HG02885 (cell line): Measurements from ENCODE around the gene CFDP1.
"Not testable (repeated sequence)": the region's sequence is repeated elsewhere in the genome, so short reads cannot be mapped to it uniquely, and the experiment has no call there.

ENCODE experiments used
- ATAC-seq: cut with Tn5 transposase; IDR thresholded peaks from one replicate; pipeline ENCODE4 v1.9.1; 2021; ENCODE audit warnings: mild to moderate bottlenecking; ENCODE audit not compliant: unreplicated experiment, poor library complexity

The CFDP1 gene

GRCh38 chr16:75459691-75460090, 26.4 kb upstream of the CFDP1 start:
- no peak for ATAC-seq

- no peak for ATAC-seq
Observed at GRCh38 chr16:75458439-75458838, 25.1 kb upstream of the CFDP1 start.

- ATAC-seq, result no peak
Observed at GRCh38 chr16:75458029-75458428, 24.7 kb upstream of the CFDP1 start.

GRCh38 chr16:75457485-75458021, 24.2 kb upstream of the CFDP1 start:
- no peak for ATAC-seq

GRCh38 chr16:75456971-75457370, 23.7 kb upstream of the CFDP1 start:
- ATAC-seq, result no peak

- not testable (repeated sequence) for ATAC-seq
Observed at GRCh38 chr16:75456486-75456885, 23.2 kb upstream of the CFDP1 start.

GRCh38 chr16:75455677-75456076, 22.4 kb upstream of the CFDP1 start:
- no peak for ATAC-seq

- ATAC-seq, result no peak
Observed at GRCh38 chr16:75452464-75453190, 19.3 kb upstream of the CFDP1 start.

GRCh38 chr16:75446416-75446815, 13.1 kb upstream of the CFDP1 start:
- no peak for ATAC-seq

GRCh38 chr16:75445298-75445697, 12.0 kb upstream of the CFDP1 start:
- ATAC-seq, result no peak

- ATAC-seq, result no peak
Observed at GRCh38 chr16:75443298-75443697, 10.0 kb upstream of the CFDP1 start.

- peak; percentile 75 for ATAC-seq
Observed at GRCh38 chr16:75433732-75434413, 570 bp upstream of the CFDP1 start.

GRCh38 chr16:75429621-75430403, 3.5 kb downstream of the CFDP1 start:
- no peak for ATAC-seq

GRCh38 chr16:75426524-75426923, 6.8 kb downstream of the CFDP1 start:
- ATAC-seq, result not testable (repeated sequence)

- not testable (repeated sequence) for ATAC-seq
Observed at GRCh38 chr16:75424105-75424762, 9.1 kb downstream of the CFDP1 start.

GRCh38 chr16:75423723-75424104, 9.6 kb downstream of the CFDP1 start:
- no peak for ATAC-seq

- no peak for ATAC-seq
Observed at GRCh38 chr16:75421820-75422126, 11.5 kb downstream of the CFDP1 start.

- ATAC-seq, result peak; percentile 85
Observed at GRCh38 chr16:75420987-75421819, 12.1 kb downstream of the CFDP1 start.

GRCh38 chr16:75416904-75417565, 16.3 kb downstream of the CFDP1 start:
- no peak for ATAC-seq
